Osteocyte (in vitro differentiated cells): Measurements from ENCODE around the gene PHEX. TPM values are rescaled to one million over a fixed set of nuclear protein-coding genes. Genes with fewer than 3 reads are reported as not detected.

Experiments
- total RNA-seq: library from RNA; stranded (reverse); gene quantifications from 2 replicates; pipeline ENCODE4 v1.2.1, GENCODE V29; 2021

The PHEX gene
- total RNA-seq, 1 donor from 2014 or later = 1.6 TPM

Other genes with a start within 250 kb of the PHEX start
- 23.7 and 25.1 TPM in 2 replicates for gene MBTPS2, start 192.7 kb upstream of the PHEX start, total RNA-seq
- gene YY2, start 176.3 kb upstream of the PHEX start, total RNA-seq = 4.7 and 5.8 TPM in 2 replicates
- 91.4 and 94.5 TPM in 2 replicates for gene SMS, start 91.6 kb upstream of the PHEX start, total RNA-seq
- not detected in 2 replicates for gene CBLL2, start 240.6 kb downstream of the PHEX start, total RNA-seq